ENCODE measurements around the gene IGFL2. TPM values are rescaled to one million over a fixed set of nuclear protein-coding genes. Genes with fewer than 3 reads are reported as not detected.

Gene IGFL2
- total RNA-seq, 2 experiments from 2014 or later, result not detected

Other genes with a start within 250 kb of the IGFL2 start
- gene MYPOP, start 245.6 kb upstream of the IGFL2 start, total RNA-seq, result 10 to 100 TPM; 12.0 to 12.5 TPM
- gene NANOS2, start 233.5 kb upstream of the IGFL2 start, total RNA-seq, result not detected
- not detected for gene NOVA2, start 174.4 kb upstream of the IGFL2 start, total RNA-seq
- gene CCDC61, start 152.8 kb upstream of the IGFL2 start, total RNA-seq, result 10 to 100 TPM; 31.5 to 34.2 TPM
- not detected for gene PGLYRP1, start 125.2 kb upstream of the IGFL2 start, total RNA-seq
- not detected for gene IGFL4, start 107.2 kb upstream of the IGFL2 start, total RNA-seq
- gene IGFL3, start 23.6 kb upstream of the IGFL2 start, total RNA-seq, result not detected
- not detected for gene IGFL1, start 81.5 kb downstream of the IGFL2 start, total RNA-seq
- not detected for gene HIF3A, start 148.8 kb downstream of the IGFL2 start, total RNA-seq
- 10 to 100 TPM; 76.1 to 87.4 TPM for gene PPP5C, start 198.8 kb downstream of the IGFL2 start, total RNA-seq

All from activated naive CD8-positive, alpha-beta T cell treated with anti-CD3 and anti-CD28 coated beads, Interleukin-2, amount 10 ng/mL, durations not matched to agents 7 days and 5 days (primary cell).